ENCODE measurements around the gene BFSP2.
A peak's percentile ranks its signal among the peaks of the same experiment; 100 is the strongest.
"Not testable (repeated sequence)": the region's sequence is repeated elsewhere in the genome, so short reads cannot be mapped to it uniquely, and the experiment has no call there.

Gene BFSP2

DNA sequence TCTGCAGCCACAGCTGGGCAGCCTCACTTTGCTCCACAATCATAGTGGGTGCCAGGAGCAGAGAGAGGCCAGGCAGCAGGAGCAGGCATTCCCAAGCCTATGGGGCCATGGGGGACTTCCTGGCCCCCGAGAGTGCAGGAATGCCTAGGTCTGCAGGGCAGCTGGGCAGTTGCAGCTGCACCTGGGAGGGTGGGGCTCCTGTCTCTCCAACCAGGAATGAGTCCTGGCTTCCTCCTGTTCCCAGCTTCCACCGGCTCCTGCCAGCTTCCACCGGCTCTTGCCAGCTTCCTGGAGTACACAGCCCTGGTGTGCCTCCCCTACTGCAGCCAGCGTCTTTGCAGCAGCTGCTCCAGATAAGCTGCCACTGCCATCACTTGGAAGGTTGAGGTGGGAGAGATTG, 87.3 kb downstream of the BFSP2 start:
- no peak for DNase-seq

DNA sequence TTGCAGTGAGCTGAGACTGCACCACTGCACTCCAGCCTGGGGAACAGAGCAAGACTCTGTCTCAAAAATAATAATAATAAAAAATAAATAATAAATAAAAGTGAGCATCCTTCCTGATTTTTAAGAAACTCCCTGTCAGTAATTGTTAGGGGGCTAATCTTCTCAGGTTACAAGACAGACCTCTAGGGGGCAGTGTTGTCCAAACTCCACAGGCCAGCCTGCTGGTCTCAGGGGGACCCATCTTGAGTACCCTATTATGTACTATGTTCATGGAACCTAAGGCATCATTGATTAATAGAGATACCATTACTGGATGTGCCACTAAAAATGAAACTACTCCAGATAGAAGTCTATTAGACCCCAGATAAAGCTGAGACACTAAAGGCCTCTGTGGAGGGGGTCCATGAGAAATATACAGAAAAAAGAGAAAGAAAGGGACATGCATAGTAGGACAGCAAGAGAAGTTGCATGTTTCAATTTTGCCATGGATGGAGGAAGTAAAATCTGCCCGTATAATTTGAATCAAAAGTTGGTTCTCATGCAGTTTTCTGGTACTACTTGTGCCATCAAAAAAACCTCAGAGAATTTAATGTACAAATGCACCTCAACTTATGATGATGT, 88.2 kb downstream of the BFSP2 start:
- DNase-seq = peak; percentile 38

DNA sequence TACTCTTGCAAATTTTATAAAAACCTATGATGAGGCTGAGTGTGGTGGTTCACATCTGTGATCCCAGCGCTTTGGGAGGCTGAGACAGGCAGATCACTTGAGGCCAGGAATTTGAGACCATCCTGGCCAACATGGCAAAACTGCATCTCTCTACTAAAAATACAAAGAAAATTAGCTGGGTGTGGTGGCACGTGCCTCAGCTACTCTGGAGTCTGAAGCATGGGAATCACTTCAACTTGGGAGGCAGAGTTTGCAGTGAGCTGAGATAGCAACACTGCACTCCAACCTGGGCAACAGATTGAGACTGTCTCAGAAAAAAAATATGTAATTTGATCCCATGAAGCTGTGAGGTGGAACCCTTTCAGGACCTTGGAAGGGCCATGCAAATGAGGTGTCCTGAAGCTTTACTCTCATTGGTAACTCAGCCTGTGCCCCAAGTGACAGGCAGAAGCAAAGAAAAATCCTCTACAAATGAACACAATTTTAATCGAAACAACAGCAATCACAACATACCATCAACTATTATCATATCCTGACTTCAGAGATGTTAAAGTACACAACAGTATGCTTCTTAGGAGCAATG, 89.0 kb downstream of the BFSP2 start:
- no peak for DNase-seq

DNA sequence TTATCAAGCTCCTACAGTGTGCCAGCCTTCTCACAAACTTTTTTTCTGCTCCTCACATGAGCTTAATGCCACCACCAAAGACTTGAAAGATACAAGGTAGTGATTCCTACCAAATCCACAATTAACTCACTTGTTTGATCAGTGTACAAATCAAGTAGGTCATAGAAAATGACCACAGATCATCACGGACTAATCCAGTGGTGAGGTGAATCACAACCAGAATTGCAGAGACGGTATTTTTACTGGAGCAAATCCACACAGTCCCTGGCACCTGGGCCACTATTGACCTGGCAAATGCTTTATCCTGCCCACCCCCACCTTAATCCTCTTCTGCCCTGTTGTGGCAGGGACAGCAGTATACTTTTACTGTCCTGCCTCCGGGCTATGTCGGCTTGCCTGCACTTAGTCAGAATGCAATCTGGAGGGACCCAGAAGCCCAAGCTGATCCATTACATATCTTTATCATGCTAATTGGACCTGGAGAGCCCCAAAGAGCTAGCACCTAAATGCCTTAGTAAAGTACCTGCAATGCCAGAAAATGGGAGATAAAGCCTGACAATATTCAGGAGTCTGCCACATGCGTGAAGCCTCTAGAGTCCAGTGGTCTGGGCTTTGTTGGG, 89.7 kb downstream of the BFSP2 start:
- no peak for DNase-seq

DNA sequence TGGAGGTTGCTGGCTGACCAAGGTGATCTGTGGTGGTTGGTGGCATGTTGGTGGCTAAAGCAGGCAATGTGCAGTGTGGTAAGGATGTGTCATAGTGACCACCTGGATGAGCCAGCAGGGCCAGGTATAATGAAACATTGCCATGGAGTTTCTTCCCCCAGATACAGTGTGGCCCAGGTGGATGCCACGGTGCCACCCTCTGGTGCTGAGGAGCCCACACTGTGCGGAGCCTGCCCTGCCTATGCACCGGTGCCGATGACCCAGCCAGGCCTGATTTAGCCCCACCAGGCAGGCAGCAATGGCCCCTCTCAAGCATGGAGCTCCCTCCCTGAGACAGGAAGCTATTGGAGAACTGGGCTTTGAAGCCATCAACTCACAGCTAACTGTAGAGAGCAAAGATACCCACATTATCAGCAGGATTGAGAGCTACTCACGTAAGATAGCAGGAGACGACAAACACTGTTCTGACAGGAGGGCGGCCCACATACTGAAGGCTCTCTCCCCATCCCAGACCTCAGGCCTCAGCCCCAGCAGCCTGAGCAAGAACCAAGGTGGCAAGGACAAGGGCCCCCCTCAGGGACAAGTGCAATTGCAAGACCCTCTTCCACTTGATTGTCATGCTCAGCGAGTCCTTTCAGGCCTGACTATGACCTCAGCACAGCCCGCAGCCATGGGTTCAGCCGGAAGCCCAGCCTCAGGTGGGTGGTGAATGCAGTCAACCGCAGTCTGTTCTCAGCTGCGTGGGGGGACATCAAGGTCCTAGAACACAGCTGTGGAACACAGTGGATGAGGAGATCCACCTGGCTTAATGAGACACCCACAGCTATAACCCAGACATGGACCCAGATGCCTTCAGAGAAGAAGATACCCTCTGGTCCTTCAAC, 90.9 kb downstream of the BFSP2 start:
- DNase-seq = peak; percentile 58

DNA sequence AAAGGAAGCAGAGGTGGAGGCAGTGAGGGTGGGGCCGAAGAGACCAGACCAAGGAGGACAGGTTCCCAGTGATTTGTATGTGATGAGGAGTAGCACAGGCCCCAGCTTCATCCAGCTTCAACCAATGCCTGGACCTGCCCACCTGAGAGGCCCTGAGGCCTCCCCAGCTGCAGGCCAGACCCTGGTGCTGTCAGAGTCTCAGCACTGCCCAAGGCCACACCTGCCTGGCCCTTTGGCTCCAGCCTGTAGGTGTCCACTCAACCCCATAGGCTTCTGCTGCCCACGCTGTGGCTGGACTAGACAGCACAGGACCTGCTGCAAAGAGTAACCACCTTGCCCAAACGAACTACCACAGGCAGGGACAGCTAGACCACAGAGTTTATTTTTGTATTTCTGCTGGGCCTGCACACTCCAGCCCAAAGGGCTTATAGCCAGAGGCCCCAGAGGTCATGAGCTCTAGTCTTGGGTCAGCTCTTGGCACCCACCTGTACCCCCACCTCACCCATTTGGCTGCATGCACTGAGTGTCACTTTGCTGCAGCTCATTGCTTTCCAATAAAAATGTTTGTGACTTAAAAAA, 91.7 kb downstream of the BFSP2 start:
- DNase-seq = no peak

DNA sequence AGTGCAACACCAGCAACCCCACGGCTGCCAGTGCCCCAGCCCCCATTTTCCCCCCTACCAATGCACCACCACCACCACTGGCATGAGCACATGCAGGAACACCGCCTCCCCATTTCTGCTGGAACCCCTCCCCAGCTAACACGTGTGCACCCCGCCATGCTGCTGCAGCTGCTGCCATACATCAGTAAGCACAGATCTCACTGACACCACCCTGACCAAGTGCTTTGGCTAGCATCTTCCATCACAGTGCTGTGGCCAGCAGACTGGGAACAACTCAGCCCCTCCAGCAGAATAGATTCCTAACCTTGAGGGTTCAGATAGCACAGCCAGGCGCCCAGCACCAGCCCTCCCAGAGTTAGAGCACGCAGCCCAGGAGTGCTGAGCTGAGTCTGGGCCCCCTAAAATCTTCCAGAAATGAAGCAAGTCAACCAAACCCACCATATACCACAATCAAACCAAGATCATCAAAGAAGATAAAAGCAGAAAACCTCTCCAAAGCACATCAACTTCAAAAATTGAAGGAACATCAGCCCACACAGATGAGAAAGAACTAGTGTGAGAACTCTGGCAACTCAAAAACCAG, 92.4 kb downstream of the BFSP2 start:
- DNase-seq = no peak

DNA sequence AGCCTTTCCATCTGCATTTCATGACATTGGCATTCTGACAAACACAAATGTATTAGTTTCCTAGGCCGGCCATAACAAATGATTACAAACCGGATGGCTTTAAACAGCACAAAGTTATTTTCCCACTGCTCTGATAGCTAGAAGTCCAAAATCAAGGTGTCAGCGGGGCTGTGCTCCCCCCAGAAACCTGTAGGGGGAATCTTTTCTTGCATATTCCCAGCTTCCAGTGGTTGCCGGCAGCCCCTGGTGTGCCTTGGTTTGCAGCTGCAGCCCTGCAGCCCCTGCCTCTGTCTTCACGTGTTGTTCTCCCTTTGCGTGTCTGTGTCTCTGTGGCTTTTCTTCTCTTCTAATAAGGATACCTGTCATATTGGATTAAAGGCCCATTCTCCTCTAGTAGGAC, 94.6 kb downstream of the BFSP2 start:
- DNase-seq = no peak

DNA sequence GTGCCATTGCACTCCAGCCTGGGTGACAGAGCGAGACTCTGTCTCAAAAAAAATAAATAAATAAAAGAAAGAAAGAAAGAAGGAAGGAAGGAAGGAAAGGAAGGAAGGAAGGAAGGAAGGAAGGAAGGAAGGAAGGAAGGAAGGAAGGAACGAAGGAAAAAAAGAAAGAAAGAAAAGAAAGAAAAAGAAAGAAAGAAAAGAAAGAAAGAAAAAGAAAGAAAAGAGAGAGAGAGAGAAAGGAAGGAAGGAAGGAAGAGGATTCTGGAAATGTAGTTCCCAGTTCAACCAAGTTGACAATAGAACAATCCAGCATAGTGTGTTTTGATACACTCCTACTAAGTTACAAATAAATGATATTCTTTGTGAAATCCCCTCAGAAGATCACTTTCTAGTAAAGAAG, 102.7 kb downstream of the BFSP2 start:
- not testable (repeated sequence) for DNase-seq

DNA sequence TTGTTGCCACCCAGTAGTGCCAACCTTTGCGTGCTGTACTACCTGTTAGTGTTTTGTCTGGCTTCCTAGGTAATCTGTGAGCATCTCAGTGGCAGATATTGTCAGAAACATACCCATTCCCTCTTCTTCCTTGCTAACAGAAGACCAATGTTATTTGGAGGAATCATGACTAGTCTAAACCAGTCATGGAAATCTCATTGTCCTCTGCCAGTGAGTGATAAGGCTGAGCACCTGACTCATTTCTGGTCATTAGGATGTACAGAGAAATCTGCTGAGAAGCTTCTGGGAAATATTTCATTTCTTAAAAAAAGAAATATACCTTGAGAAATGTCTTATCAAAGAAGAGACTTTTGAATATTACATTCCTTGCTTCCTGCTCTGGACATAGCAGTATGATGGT, 103.6 kb downstream of the BFSP2 start:
- DNase-seq = no peak

DNA sequence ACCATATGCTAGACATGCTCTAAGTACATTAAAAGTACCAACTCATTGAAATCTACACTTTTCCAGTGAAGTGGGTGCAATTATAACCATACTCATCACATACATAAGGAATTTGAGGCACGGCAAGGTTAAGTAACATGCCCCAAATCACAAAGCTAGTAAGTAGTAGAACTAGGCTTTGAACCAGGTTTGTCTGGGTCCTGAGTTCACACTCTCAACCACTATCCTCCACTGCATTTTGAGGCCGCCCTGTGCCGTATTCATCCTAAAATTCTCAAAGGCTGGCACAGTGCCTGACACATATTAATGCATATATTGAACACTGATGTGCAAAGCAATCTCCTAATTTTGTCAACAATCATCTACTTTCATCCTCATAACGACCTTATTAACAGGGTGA, 104.9 kb downstream of the BFSP2 start:
- DNase-seq = no peak

DNA sequence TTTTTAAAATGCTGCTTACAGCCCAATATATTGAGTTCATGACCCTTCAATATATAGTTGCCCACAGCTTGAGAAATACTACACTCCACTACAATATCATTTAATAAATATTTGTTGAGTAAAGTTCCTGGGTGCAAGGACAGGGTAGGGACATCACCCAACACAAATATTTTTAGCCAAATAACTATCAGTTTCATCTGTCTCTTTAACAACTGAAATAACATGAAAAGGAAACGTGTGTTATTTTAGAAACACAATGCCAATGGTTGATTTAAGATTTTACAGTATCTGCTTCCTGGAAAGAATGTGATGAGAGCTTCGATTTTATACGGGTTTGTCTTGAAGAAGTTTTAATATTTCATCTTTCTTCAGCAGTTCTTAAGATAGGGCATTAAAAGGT, 106.0 kb downstream of the BFSP2 start:
- no peak for DNase-seq

DNA sequence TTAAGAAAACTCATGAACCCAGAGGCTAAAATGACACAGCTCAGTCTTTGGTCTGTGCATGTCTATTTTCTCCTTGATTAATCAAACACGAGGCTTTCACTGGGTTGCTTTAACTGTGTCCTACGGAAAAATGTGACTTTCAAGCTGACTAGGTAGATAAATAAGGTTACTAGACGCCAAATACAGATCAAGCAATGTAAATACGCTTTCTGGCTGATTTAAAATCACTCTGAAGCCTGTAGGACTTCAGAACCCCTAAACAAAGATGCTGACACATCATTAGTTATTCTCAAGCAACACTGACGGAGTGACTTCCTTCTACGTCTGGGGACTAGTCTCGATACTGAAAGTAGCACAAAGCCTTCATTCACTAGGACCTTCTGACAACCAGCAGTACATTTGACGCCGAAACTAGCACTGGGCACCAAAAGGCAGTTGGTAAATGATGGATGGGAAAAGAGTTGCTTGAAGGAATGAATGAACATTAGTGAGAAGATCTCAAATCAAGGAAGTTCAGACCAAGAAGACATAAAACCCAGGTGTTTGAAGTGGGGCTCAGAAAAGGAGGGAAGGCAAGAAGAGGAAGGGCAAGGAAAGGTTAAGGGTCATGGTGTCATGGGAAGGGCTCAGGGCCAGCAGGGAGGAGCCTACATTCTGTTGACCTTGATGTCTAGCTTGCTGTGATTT, 106.5 kb downstream of the BFSP2 start:
- DNase-seq = no peak

DNA sequence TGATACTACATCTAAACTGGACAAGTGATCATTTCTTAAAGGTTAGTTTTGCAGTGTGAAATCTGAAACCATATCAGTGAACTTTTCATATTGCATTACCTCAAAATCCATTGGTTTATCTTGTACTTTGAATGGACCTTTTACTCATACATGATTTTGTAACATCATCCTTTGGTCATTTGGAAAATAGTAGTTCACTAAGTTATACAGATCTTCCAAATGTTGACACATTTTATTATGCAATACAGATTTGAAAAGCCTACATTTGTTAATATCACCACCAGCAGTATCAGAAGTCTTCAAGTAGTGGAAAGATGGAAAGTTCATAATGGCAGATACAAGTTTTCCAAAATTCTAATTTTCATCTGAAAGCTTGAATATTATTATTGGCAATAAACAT, 109.6 kb downstream of the BFSP2 start:
- no peak for DNase-seq

DNA sequence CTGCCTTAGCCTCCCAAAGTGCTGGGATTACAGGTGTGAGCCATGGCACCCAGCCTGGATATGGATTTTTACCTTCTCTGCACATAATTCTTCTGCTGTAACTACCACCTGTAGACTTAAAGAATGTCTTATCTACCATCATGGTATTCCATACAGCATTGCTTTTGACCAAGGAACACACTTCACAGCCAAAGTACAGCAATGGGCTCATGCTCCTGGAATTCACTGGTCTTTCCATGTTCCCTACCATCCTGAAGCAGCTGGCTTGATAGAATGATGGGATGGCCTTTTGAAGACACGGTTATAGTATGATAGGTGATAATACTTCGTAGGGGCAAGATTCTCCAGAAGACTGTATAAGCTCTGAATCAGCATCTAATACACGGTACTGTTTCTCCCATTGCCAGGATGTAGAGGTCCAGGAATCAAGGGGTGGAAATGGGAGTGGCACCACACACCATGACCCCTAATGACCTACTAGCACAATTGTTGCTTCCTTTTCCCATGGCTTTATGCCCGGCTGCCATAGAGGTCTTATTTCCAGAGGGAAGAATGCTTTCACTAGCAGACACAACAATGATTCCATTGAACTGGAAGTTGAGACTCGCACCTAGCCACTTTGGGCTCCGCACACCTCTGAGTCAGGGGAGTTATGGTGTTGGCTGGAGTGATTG, 112.7 kb downstream of the BFSP2 start:
- DNase-seq = no peak

DNA sequence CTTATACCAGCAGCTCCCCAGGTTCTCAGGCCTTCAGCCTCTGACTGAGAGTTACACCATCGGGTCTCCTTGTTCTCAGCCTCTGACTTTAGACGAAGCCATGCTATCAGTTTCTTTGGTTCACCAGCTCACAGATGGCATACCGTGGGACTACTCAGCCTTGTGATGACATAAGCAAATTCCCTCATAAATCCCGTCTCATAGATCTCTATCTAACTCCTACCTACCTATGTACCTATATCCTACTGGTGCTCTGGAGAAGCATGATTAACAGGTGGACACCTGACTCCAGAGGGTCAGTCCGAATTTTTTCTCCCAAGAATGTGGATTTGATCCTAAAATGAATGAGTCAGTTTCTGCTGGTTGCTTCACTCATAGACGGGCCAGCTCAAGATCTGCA, 114.6 kb downstream of the BFSP2 start:
- no peak for DNase-seq

DNA sequence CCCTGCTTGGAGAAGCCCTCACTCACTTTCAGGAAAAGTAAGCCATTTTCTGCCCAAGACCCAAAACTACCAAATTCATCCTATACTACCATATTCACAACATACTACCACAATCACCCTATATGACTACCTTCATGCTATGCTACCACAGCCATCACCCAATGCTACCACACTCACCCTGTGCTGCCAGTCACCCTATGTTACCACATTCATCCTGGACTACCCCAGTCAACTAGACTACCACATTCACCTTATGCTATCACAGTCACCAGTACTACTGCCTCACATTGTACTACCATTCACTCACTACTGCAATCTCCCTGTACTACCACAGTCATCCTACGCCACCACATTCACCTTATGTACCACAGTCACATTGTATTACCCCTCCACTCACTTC, 115.3 kb downstream of the BFSP2 start:
- no peak for DNase-seq

DNA sequence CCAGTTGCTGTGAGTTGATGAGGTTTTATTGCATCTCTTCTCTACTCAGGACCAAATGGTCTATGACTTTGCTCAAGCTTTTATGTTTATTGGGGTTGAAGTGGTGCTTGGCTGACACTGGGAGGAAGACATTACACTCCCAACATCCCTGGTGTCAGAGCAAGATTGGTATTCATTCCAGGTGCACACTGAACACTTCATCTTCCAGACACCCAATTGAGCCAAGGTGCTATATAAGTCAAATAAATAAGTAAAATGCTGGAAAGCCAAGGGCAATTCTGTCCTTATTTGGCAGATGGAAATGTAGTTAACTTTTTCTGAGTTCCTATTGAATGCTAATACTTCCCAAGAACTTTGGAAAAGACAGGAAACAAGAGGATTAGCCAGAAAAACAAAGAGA, 120.4 kb downstream of the BFSP2 start:
- DNase-seq = no peak

DNA sequence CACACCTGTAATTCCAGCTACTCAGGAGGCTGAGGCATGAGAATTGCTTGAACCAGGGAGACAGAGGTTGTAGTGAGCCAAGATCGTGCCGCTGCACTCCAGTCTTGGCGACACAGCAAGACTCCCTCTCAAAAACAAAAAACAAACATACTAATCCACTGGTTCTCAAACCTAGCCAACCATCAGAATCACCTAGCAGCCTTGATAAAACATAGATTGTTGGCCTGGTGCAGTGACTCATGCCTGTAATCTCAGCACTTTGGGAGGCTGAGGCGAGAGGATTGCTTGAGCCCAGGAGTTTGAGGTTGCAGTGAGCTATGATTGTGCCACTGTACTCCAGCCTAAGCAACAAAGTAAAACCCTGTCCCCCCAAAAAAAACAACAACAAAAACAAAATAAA, 121.1 kb downstream of the BFSP2 start:
- not testable (repeated sequence) for DNase-seq

DNA sequence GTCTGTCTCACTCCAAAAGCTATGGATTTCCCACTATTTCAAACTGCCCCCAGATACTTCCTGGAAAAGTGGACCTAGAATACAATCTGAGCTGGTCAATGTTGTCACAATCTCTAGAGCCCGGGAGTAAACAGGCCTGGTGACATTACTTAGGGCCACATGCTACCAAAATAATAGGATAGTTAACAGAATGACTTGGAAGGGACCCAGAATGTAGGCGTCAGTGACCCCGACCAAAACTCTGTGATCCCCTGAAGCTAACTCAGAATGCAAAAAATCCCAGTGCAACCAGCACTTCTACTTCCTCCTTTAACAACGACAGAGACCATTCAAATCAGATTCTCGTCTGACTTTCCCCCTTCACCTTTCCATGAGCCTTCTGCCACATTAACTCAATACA, 122.1 kb downstream of the BFSP2 start:
- no peak for DNase-seq

DNA sequence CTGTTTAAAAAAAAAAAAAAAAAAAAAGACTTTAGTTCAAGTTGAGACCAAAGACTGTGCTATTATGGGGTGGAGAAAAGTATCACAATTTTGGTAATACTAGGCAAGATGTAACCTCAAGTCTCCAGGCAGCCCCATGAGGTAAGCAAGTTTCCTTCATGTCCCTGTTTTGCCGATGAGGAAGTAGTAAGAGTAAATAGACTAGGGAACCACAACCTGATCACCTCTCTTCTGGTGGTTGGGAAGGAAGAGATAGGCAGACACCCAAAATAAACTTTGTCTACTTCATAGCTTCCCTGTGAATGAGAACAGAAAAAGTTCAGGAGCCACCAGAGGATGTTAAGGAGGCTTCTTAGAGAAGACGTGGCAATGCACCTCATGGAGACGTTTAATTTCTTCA, 123.9 kb downstream of the BFSP2 start:
- not testable (repeated sequence) for DNase-seq

Data from stimulated activated CD4-positive, alpha-beta T cell treated with anti-CD3 and anti-CD28 coated beads, Interleukin-12 subunit alpha, Interleukin-12 subunit beta, amount 100 ng/mL, for 4 hours (primary cell).